HG03064 (cell line): Measurements from ENCODE around the gene PPEF1.
"Not testable (repeated sequence)": the region's sequence is repeated elsewhere in the genome, so short reads cannot be mapped to it uniquely, and the experiment has no call there.

Experiments
- ATAC-seq: cut with Tn5 transposase; IDR thresholded peaks from one replicate; pipeline ENCODE4 v1.9.1; 2021; ENCODE audit warnings: low read depth; ENCODE audit not compliant: unreplicated experiment

Gene PPEF1

GRCh38 chrX:18701621-18702361, 5.7 kb upstream of the PPEF1 start:
- ATAC-seq: no peak

- ATAC-seq: no peak
Observed at GRCh38 chrX:18702362-18703195, 4.9 kb upstream of the PPEF1 start.

GRCh38 chrX:18709833-18710232, 2.4 kb downstream of the PPEF1 start:
- ATAC-seq: no peak

GRCh38 chrX:18714910-18715309, 7.5 kb downstream of the PPEF1 start:
- no peak for ATAC-seq

- ATAC-seq: no peak
Observed at GRCh38 chrX:18719852-18720251, 12.4 kb downstream of the PPEF1 start.

- no peak for ATAC-seq
Observed at GRCh38 chrX:18721683-18722499, 14.4 kb downstream of the PPEF1 start.

- ATAC-seq: no peak
Observed at GRCh38 chrX:18722500-18723071, 15.1 kb downstream of the PPEF1 start.

GRCh38 chrX:18725310-18725943, 18.0 kb downstream of the PPEF1 start:
- no peak for ATAC-seq

GRCh38 chrX:18733287-18733686, 25.8 kb downstream of the PPEF1 start:
- ATAC-seq: no peak

- ATAC-seq: not testable (repeated sequence)
Observed at GRCh38 chrX:18739609-18740008, 32.2 kb downstream of the PPEF1 start.

GRCh38 chrX:18748499-18748898, 41.1 kb downstream of the PPEF1 start:
- ATAC-seq: no peak

- no peak for ATAC-seq
Observed at GRCh38 chrX:18753631-18754030, 46.2 kb downstream of the PPEF1 start.

- no peak for ATAC-seq
Observed at GRCh38 chrX:18755651-18756050, 48.2 kb downstream of the PPEF1 start.

GRCh38 chrX:18757956-18758932, 50.8 kb downstream of the PPEF1 start:
- no peak for ATAC-seq

- no peak for ATAC-seq
Observed at GRCh38 chrX:18761750-18762149, 54.3 kb downstream of the PPEF1 start.

GRCh38 chrX:18763106-18763505, 55.7 kb downstream of the PPEF1 start:
- not testable (repeated sequence) for ATAC-seq

GRCh38 chrX:18769364-18769763, 61.9 kb downstream of the PPEF1 start:
- no peak for ATAC-seq

- no peak for ATAC-seq
Observed at GRCh38 chrX:18769812-18770573, 62.5 kb downstream of the PPEF1 start.
